ENCODE results near the gene PEX14. TPM values are rescaled to one million over a fixed set of nuclear protein-coding genes. Genes with fewer than 3 reads are reported as not detected.

The PEX14 gene
- total and polyA plus RNA-seq, 9 of the 15 experiments (the other 6 are each of a cell fraction or from before 2014, with no cell fraction given): 2.6 to 45.7 (median 22.7) TPM

DNA sequence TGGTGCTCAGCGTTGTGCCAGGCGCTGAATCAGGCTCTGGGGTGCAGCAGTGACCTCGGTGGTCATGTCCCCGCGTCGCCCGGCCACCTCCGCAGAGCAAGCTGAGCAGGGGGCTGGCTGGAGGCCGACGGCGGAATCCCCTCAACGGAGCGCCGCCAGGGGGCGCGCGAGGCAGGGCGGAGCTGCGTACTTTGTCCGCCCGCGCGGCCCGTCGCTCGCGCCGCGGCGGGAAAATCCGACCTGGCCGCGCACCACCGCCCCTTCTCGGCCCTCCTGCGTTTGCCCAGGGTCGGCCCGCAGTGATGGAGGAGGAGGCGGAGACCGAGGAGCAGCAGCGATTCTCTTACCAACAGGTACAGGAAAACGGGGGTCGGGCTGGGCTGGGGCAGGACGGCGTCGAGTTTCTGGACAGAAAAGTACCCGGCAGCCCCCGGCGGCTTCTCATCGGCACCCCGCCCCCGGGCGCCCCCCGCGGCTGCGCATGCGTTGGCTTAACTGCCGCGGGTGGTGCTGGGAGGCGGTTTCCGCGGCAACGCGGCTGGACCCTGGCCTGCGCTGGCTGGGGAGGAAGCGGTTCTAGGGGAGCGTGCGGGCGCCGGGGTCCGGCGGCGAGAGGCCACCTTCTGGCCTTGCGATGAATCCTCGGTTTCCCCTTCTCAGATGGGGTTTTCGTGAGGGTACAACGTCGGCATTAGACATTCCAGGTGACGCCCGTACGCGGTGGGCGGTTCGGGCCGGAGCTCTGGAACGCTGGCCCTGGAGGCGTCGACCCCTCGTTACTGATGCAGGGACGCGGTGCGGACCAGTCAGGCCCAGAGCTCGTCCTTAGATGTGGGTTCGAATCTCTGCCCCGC, 44.3 kb upstream of the PEX14 start, which contains the start of gene CENPS (continued):
- TF ChIP-seq ZNF274 (IDR thresholded peaks at IDR 0.05; ENCODE audit: borderline replicate concordance, low read depth, low read length): no peak
- no peak; a peak in 1 of 4 replicates for TF ChIP-seq KDM1A (IDR thresholded peaks at IDR 0.05)
- TF ChIP-seq NFE2L1 (tag; IDR thresholded peaks at IDR 0.05; ENCODE audit: borderline replicate concordance, low read depth): no peak
- TF ChIP-seq ZNF3 (CRISPR knock-in tag; IDR thresholded peaks at IDR 0.05): no peak
- TF ChIP-seq BHLHE40 (IDR thresholded peaks at IDR 0.05; ENCODE audit: low read length): peak; percentile 70; the same call in 1 of the 2 replicates
- no peak for TF ChIP-seq SMARCC2 (IDR thresholded peaks at IDR 0.05; ENCODE audit: low read depth)
- no peak for TF ChIP-seq ZNF311 (CRISPR knock-in tag; IDR thresholded peaks at IDR 0.05)
- no peak; the same call in 1 of the 2 replicates for TF ChIP-seq ZNF584 (CRISPR knock-in tag; IDR thresholded peaks at IDR 0.05; ENCODE audit: low read depth)
- TF ChIP-seq ZNF398 (CRISPR knock-in tag; IDR thresholded peaks at IDR 0.05): no peak
- no peak for TF ChIP-seq SAFB (IDR thresholded peaks at IDR 0.05; ENCODE audit: borderline replicate concordance, low read depth, low read length)
- peak; percentile 30; the same call in 1 of the 2 replicates for TF ChIP-seq CHCHD3 (CRISPR knock-in tag; IDR thresholded peaks at IDR 0.05)
- peak; percentile 93 for TF ChIP-seq KLF16 (IDR thresholded peaks at IDR 0.05)
- TF ChIP-seq, protein P1, sequence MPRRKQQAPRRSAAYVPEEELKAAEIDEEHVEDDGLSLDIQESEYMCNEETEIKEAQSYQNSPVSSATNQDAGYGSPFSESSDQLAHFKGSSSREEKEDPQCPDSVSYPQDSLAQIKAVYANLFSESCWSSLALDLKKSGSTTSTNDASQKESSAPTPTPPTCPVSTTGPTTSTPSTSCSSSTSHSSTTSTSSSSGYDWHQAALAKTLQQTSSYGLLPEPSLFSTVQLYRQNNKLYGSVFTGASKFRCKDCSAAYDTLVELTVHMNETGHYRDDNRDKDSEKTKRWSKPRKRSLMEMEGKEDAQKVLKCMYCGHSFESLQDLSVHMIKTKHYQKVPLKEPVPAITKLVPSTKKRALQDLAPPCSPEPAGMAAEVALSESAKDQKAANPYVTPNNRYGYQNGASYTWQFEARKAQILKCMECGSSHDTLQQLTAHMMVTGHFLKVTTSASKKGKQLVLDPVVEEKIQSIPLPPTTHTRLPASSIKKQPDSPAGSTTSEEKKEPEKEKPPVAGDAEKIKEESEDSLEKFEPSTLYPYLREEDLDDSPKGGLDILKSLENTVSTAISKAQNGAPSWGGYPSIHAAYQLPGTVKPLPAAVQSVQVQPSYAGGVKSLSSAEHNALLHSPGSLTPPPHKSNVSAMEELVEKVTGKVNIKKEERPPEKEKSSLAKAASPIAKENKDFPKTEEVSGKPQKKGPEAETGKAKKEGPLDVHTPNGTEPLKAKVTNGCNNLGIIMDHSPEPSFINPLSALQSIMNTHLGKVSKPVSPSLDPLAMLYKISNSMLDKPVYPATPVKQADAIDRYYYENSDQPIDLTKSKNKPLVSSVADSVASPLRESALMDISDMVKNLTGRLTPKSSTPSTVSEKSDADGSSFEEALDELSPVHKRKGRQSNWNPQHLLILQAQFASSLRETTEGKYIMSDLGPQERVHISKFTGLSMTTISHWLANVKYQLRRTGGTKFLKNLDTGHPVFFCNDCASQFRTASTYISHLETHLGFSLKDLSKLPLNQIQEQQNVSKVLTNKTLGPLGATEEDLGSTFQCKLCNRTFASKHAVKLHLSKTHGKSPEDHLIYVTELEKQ (CRISPR knock-in tag; IDR thresholded peaks at IDR 0.05): no peak
- TF ChIP-seq CEBPZ (IDR thresholded peaks at IDR 0.05; ENCODE audit: borderline replicate concordance, low read depth, low read length): no peak
- TF ChIP-seq CAMTA2 (CRISPR knock-in tag; conservative IDR thresholded peaks at IDR 0.05): peak; percentile 64; the same call in 1 of the 2 replicates
